ENCODE results near the gene LTO1.

LTO1 gene

DNA sequence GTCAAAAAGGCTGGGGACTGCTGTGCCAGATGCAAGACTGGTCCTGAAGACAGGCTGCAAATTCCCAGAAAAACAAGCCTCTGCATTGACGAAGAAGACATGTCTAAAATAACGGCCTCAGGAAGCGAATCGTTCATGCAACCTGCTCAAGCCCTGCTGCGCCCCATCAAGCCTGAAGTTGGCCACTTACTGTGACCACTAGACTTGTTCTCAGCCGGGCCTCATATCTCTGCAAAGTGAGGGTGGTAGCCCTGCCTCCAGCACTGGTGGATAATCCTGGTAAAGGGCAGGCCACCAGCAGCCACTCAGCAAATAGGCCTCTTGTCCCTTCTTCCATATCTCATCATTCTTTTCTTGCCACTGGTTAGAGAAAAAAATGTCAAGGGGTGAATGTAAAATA is 11.8 kb downstream of the LTO1 start:
- no peaks in the 10 kb centered on the region for H3K9me3 Mint-ChIP-seq
- H3K36me3 Mint-ChIP-seq (ENCODE audit: low read depth), result peaks cover 66% of the 10 kb centered on the region
- H3K27ac Mint-ChIP-seq, result no peak overlapping the region
- no peaks in the 10 kb centered on the region for H3K27me3 Mint-ChIP-seq
- intact Hi-C loops (cut with micrococcal nuclease), result no loop called here
- no peak overlapping the region for H3K4me3 Mint-ChIP-seq
- peaks cover 14% of the 10 kb centered on the region for H3K4me1 Mint-ChIP-seq (ENCODE audit: low read depth)

DNA sequence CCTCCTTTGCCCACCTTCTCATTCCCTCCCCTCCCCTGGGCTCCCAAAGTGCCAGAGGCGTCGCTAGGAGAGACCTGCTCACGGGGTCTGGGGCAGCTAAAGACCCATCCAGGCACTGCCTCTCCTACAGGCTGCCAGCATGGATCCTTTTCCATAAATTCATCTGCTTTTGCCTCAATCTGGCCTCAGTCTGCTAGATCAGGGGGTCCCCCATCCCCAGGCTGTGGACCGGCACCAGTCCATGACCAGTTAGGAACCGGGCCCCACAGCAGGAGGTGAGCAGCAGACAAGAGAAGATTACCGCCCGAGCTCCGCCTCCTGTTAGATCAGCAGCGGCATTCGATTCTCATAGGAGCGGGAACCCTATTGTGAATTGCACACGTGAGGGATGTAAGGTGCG is 12.3 kb downstream of the LTO1 start:
- no peaks in the 10 kb centered on the region for H3K9me3 Mint-ChIP-seq
- peaks cover 14% of the 10 kb centered on the region for H3K4me1 Mint-ChIP-seq (ENCODE audit: low read depth)
- H3K36me3 Mint-ChIP-seq (ENCODE audit: low read depth), result peaks cover 61% of the 10 kb centered on the region
- intact Hi-C loops (cut with micrococcal nuclease), result no loop called here
- H3K4me3 Mint-ChIP-seq, result no peak overlapping the region
- no peak overlapping the region for H3K27ac Mint-ChIP-seq
- no peaks in the 10 kb centered on the region for H3K27me3 Mint-ChIP-seq

DNA sequence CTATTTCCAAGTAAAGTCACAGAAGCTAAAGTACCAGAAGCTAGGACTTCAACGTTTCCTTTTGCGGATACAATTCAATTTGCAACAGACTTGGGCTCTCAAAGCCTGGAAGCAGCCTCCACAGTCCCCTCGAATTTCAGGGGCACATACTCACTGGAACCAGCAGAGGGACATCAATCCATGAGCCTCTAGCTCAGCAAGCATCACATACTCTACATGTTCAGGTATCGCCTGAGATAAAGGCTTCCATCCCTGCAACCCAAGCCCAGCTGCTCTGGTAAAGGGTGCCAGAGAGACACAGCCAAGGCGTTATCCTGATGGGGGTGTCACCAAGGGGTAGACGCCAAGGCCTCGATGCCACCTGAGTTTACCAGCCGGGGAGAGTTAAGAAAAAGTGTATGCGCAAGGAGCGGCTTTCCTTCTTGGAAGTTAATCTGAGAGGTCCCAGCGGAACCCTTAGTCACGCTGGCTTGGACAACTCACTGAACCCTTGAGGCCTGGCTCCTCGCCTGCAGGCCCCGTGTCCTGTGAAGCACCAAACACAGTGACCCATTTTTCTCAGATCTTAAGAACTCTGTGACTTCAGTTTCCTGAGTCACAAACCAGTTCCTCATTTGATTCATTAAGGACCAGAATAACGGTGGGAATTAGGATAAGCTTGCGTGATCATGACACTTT is 13.0 kb downstream of the LTO1 start:
- peaks cover 54% of the 10 kb centered on the region for H3K36me3 Mint-ChIP-seq (ENCODE audit: low read depth)
- no peak overlapping the region for H3K27ac Mint-ChIP-seq
- no peaks in the 10 kb centered on the region for H3K27me3 Mint-ChIP-seq
- H3K4me1 Mint-ChIP-seq (ENCODE audit: low read depth), result peaks cover 14% of the 10 kb centered on the region
- H3K9me3 Mint-ChIP-seq, result no peaks in the 10 kb centered on the region
- no peak overlapping the region for H3K4me3 Mint-ChIP-seq
- intact Hi-C loops (cut with micrococcal nuclease), result no loop called here

DNA sequence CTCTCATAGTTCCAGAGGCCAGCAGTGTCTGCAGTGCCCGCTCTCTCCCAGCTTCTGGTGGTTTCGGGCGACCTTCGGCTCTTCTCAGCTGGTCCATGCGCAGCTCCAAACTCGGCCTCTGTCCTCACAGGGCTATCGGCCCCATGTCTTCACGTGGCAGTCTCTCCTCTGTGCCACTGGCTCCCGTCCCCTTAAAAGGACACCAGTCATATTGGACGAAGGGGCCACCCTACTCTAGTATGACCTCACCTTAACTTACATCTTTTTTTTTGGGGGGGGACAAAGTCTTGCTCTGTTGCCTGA is 13.8 kb downstream of the LTO1 start:
- H3K4me3 Mint-ChIP-seq, result no peak overlapping the region
- no peaks in the 10 kb centered on the region for H3K27me3 Mint-ChIP-seq
- H3K4me1 Mint-ChIP-seq (ENCODE audit: low read depth), result peaks cover 14% of the 10 kb centered on the region
- no peak overlapping the region for H3K27ac Mint-ChIP-seq
- intact Hi-C loops (cut with micrococcal nuclease), result no loop called here
- peaks cover 46% of the 10 kb centered on the region for H3K36me3 Mint-ChIP-seq (ENCODE audit: low read depth)
- H3K9me3 Mint-ChIP-seq, result no peaks in the 10 kb centered on the region

DNA sequence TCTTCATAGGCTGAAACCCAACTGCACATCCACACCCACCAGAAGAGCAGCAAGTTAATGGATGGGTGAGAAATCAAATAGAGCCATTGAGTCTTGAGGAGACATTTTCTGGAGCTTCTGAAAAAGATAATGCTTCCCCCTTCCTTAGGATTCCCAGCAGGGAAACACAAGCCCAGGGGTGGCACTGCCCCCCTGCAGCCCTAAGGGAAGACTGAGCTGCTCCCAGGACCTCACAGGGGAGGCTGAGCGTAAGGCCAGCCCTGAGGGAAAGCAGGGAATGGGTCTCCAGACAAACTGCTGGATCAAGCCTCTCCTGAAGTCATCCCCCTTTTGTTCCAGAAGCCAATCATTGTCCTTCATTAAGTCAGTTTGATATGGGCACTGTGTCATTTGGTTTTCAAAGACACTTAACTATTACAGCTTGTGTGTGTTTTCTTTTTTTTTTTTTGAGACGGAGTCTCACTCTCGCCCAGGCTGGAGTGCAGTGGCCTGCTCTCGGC is 15.1 kb downstream of the LTO1 start:
- intact Hi-C loops (cut with micrococcal nuclease), result no loop called here
- H3K27me3 Mint-ChIP-seq, result peaks cover 1% of the 10 kb centered on the region
- peaks cover 14% of the 10 kb centered on the region for H3K4me1 Mint-ChIP-seq (ENCODE audit: low read depth)
- no peak overlapping the region for H3K27ac Mint-ChIP-seq
- H3K9me3 Mint-ChIP-seq, result no peaks in the 10 kb centered on the region
- H3K36me3 Mint-ChIP-seq (ENCODE audit: low read depth), result peaks cover 33% of the 10 kb centered on the region
- no peak overlapping the region for H3K4me3 Mint-ChIP-seq

DNA sequence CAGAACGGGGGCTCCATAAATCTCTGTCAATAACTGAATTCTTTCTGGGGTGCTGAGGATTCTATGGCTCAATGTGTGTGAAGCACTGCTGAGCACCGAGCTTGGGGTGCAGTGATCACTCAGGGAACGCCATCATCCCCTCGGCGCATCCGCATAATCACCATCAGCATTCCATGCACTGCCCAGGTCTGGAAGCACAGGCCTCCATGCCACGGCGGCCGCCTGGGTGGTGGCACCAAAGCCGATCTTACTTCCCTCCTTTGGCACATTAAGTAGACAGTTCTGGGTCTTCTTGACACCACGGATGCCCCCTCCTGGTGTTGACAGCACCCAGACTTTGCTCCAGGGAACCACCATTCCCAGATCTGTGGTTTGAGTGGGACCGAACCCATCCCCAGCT is 15.6 kb downstream of the LTO1 start:
- Mint-ChIP-seq H3K4me3 (no peak overlapping the region), H3K36me3 (ENCODE audit: low read depth) (peaks cover 29% of the 10 kb centered on the region), H3K9me3 (no peaks in the 10 kb centered on the region), H3K4me1 (ENCODE audit: low read depth) (peaks cover 14% of the 10 kb centered on the region), H3K27me3 (peaks cover 1% of the 10 kb centered on the region), H3K27ac (no peak overlapping the region)
- intact Hi-C loops (cut with micrococcal nuclease), result no loop called here

DNA sequence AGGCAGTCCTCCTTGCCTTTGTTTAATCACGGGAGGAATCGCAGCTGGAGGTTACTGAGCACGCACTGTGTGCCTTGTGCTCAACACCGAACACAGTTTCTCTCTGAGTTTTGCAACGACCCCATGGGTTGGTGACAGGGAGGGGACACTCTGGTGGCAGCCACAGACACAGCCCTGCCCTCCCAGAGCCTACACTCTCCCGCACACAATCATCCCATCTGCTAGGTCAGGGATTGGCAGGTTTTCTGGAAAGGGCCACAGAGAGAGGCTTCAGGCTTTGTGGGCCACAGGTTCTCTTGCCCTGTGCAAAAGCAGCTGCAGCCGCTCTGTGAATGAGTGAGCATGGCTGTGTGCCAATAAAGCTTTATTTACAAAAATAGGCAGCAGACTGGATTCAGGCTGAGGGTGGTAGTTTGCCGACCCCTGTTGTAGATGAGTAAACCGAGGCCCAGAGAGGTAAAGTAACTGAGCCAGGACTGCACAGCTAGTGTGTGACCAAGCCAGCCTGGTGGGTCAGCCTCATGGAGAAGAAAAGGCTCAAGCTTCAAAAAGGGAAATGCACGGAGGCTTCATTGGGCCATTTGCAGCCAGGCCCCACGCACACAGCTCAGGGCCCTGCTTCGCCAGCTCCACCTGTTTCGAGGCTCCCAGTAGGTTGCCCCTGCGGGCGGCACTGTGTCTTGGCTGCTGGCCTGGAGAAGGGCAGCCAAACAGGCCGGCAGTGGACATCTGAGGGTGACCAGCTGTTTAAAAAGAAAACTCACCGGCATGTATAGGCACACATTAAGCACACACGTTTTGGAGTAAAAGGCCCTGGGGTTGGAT is 16.3 kb downstream of the LTO1 start:
- intact Hi-C loops (cut with micrococcal nuclease), result no loop called here
- H3K27ac Mint-ChIP-seq, result no peak overlapping the region

DNA sequence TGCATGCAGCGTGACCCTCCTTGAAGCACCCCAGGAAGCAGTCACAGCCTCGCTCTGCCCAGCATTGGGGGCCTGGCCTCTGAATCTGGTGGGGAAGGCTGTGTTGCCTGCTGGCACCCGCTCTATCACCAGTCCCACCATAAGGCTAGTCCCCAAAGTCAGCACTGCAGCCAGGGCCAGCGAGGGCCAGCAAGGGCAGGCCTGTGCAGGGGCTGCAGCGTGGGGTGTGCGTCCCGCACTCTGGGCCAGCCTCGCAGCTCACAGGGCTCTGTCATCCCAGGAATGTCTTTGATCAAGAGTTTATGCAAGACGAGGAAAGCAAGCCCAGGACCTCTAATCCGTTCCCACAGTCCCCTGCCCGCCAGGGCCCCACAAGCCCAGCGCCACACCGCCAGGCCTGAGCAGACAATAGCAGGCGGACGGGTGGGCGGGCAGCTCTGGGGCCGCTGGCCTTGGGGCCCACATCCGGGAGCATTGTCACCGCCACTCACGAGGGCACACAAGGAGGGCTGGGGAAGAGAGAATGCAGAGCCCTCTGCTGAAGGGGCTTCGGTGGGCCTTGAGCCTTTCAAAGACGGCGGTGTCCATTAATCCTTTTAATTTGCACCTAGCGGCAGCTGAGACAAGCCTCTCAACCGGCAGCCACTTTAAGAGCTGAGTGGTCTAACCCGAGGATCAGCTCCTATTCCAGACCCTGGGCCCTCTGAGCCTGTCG is 17.1 kb downstream of the LTO1 start:
- peaks cover 12% of the 10 kb centered on the region for H3K4me1 Mint-ChIP-seq (ENCODE audit: low read depth)

More for the DNA sequence above, 16.3 kb downstream of the LTO1 start:
- Mint-ChIP-seq H3K4me3 (no peak overlapping the region), H3K4me1 (ENCODE audit: low read depth) (peaks cover 14% of the 10 kb centered on the region), H3K36me3 (ENCODE audit: low read depth) (peaks cover 21% of the 10 kb centered on the region), H3K9me3 (no peaks in the 10 kb centered on the region), H3K27me3 (peaks cover 2% of the 10 kb centered on the region)

DNA sequence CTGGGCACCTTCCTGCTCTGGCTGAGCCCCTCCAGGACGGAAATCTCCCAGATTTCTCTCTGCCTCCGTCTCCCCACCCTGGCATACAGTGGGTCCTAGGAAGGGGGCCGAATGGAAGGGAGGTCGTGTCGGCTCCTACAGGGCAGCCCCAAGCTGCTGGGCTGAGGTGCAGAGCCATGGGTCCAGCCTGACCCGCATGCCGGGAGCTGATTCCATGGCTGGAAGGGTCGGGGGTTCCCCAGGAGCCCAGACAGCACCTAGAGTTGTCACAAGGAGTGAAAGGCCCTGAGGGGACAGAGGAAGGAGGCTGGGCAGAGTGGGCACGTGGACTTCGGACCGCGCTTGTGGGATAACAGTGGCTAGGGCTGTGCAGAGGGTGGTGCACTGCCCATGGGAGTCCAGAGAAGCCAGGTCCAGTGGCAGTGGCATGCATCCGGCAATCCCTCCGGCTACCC is 17.7 kb downstream of the LTO1 start:
- no peaks in the 10 kb centered on the region for H3K9me3 Mint-ChIP-seq
- intact Hi-C loops (cut with micrococcal nuclease), result no loop called here
- H3K4me1 Mint-ChIP-seq (ENCODE audit: low read depth), result peaks cover 7% of the 10 kb centered on the region
- no peak overlapping the region for H3K4me3 Mint-ChIP-seq
- H3K27ac Mint-ChIP-seq, result no peak overlapping the region
- H3K36me3 Mint-ChIP-seq (ENCODE audit: low read depth), result peaks cover 9% of the 10 kb centered on the region
- peaks cover 2% of the 10 kb centered on the region for H3K27me3 Mint-ChIP-seq

More for the DNA sequence above, 17.1 kb downstream of the LTO1 start:
- Mint-ChIP-seq H3K27me3 (peaks cover 2% of the 10 kb centered on the region), H3K27ac (no peak overlapping the region), H3K9me3 (no peaks in the 10 kb centered on the region), H3K4me3 (no peak overlapping the region), H3K36me3 (ENCODE audit: low read depth) (peaks cover 13% of the 10 kb centered on the region)
- intact Hi-C loops (cut with micrococcal nuclease), result no loop called here

DNA sequence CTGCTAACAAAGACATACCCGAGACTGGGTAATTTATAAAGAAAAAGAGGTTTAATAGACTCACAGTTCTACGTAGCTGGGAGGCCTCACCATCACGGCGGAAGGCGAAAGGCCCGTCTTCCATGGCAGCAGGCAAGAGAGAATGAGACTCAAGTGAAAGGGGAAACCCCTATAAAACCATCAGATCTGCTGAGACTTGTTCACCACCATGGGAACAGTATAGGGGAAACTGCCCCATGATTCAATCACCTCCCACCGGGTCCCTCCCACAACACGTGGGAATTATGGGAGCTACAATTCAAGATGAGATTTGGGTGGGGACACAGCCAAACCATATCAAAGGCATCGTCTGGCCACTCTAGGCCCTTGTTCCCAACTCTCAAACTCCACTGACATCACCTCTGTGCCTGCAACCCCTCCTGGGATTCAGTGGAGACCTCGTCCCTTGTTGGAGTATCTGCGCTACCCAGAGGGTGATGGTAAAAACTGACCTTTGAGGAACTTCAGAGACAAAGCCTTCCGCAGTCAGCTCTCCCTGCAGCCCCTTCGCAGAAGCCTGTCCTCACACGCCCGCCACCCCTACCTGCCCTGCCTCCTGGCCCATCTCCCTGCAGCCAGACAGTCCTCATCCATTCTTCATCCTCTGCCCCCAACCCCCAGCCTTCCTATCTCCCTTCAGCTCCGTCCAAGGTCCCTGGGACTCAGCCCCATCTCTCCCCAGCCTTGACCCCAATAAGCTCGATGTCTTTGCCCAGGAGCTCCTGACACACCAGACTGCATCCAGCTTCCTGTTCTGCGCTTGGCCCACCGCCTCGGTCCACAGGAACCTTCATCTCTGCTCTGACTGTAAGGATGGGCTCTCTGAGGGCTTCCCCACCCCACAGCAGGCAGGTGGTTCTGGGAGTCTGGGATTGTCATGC is 18.4 kb downstream of the LTO1 start:
- intact Hi-C loops (cut with micrococcal nuclease), result no loop called here
- no peak overlapping the region for H3K4me3 Mint-ChIP-seq
- peaks cover 9% of the 10 kb centered on the region for H3K36me3 Mint-ChIP-seq (ENCODE audit: low read depth)
- no peaks in the 10 kb centered on the region for H3K4me1 Mint-ChIP-seq (ENCODE audit: low read depth)
- peaks cover 2% of the 10 kb centered on the region for H3K27me3 Mint-ChIP-seq
- H3K27ac Mint-ChIP-seq, result no peak overlapping the region
- H3K9me3 Mint-ChIP-seq, result no peaks in the 10 kb centered on the region

DNA sequence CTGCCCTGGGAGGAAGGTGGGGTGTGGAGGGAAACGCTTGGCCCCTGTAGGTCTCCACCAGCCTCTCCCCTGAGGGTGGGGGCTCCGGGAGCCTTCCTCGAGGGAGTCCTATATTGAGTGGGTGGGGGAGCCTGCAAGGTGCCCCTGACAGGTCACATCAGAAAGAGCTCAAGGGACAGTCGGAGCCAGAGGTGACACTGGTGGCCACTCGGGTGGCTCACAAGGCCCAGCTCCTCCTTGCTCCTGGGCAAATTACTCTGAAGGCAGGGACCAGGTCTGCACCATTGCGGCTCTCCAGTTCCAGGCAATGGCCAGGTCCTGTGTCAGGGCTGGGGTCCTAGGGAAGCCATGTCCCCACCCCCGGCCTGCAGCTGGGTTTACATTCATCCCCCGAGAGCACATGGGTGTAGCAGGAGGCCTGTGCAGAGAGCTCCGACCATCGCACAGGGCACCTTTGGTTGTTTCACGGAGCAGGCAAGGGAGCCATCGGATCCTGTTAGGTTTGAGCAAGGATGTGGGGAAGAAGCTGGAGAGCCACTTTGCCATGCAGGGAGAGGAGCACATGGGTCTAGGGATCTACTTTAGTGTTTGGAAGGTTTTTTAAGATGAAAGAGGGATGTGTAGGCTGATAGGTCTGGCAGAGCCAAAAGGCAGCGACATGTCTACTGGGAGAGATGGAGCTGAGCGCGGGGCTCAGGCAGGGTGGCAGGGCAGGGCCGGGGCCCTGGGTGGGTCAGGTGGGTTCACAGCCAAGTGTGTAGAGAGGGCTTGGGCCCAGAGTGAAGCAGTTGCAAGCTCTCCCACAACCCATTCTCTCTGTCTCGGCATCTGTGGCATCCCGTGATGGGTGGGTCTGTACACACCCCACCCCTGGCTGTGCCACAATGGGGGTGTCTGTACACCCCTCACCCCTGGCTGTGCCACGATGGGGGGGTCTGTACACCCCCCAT is 19.4 kb downstream of the LTO1 start:
- Mint-ChIP-seq H3K27me3 (peaks cover 2% of the 10 kb centered on the region), H3K27ac (no peak overlapping the region), H3K4me1 (ENCODE audit: low read depth) (no peaks in the 10 kb centered on the region), H3K4me3 (no peak overlapping the region), H3K9me3 (no peaks in the 10 kb centered on the region), H3K36me3 (ENCODE audit: low read depth) (peaks cover 1% of the 10 kb centered on the region)
- intact Hi-C loops (cut with micrococcal nuclease), result no loop called here

DNA sequence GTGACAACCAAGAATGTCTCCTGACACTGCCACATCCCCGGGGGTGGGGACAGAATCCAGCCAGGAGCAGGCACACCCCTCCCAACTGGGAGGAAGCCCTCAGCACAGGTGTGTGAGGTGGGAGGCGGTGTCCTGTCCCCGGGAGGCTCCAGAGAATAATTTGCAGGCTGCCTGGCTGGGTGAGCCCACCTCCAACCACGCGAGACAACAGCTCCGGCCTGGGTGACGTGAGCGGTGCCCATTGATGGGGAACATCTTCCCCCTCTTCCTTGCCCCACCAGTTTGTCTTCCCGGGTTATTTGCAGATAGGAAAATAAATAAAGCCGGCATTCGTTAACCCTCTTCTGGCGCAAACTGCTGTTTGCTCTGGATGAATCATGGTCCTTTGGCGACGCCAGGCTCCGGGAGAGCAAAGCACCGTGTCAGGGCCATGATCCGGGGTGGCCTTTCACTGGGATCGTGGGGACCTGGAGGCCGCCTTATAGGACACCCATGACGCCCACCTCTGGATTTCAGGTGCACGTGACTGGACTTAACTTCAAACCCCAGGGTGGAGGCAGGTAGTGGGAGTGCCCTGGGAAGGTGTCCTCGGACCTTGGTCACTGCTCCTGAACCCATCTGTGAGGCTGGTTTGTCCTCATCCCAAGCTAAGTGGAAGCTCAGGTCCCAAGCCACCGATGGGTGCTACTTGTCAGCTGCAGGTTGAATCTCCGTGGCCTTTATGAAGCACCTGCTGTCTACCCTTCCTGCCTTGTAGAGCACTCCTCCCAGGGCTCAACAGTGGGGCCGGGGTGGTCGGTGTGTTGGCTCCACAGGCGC is 20.3 kb downstream of the LTO1 start:
- H3K36me3 Mint-ChIP-seq (ENCODE audit: low read depth), result no peaks in the 10 kb centered on the region
- H3K4me3 Mint-ChIP-seq, result no peak overlapping the region
- peaks cover 4% of the 10 kb centered on the region for H3K27me3 Mint-ChIP-seq
- no peaks in the 10 kb centered on the region for H3K9me3 Mint-ChIP-seq
- H3K27ac Mint-ChIP-seq, result no peak overlapping the region
- H3K4me1 Mint-ChIP-seq (ENCODE audit: low read depth), result no peaks in the 10 kb centered on the region
- intact Hi-C loops (cut with micrococcal nuclease), result no loop called here
